Fibroblast of the aortic adventitia (primary cell): ENCODE measurements around the gene NTMT2. TPM values are rescaled to one million over a fixed set of nuclear protein-coding genes. Genes with fewer than 3 reads are reported as not detected.
"Not testable (repeated sequence)": the region's sequence is repeated elsewhere in the genome, so short reads cannot be mapped to it uniquely, and the experiment has no call there.

Source experiments
- DNase-seq: peaks from one replicate; pipeline ENCODE4 v3.0.0-alpha.2; 2010; ENCODE audit warnings: low read depth
- H3K4me3 ChIP-seq: 2 replicates; pipeline ENCODE4 v1.5.1; 2011; ENCODE audit warnings: low read depth, mild to moderate bottlenecking, control low read depth, low read length, moderate library complexity
- total RNA-seq: library from RNA; depleted of rRNA; stranded (reverse); fragments of >200 nt; gene quantifications from 2 replicates; pipeline ENCODE4 v1.2.3, GENCODE V29; 2012; ENCODE audit warnings: low replicate concordance
- TF ChIP-seq, protein P1 (sequence below): IDR thresholded peaks from 2 replicates; pipeline ENCODE4 v1.5.1; 2011; ENCODE audit warnings: mild to moderate bottlenecking, low read length, control low read depth, inconsistent platforms; ENCODE audit not compliant: insufficient read depth

The NTMT2 gene
- total RNA-seq, 1 donor = not detected

DNA sequence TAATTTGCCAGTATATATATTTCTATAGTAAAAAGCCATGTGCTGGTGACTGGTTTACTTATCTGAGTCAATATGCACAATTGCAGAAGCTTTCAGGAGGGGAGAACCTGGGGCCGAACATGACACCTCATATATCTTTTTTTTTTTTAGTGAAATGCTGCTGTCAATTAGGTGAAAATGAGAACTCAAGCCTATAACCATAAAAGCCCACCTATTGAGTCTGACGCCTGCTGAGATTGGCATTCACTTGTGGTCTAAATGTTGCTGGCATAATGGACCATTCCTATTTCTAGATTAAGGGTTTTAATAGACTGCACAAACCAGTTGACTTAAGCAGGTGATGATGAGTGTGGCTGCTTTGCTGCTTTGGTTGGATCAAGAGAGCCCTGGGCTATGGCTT, 10.8 kb downstream of the NTMT2 start:
- DNase-seq = no peak
- TF ChIP-seq, protein P1, sequence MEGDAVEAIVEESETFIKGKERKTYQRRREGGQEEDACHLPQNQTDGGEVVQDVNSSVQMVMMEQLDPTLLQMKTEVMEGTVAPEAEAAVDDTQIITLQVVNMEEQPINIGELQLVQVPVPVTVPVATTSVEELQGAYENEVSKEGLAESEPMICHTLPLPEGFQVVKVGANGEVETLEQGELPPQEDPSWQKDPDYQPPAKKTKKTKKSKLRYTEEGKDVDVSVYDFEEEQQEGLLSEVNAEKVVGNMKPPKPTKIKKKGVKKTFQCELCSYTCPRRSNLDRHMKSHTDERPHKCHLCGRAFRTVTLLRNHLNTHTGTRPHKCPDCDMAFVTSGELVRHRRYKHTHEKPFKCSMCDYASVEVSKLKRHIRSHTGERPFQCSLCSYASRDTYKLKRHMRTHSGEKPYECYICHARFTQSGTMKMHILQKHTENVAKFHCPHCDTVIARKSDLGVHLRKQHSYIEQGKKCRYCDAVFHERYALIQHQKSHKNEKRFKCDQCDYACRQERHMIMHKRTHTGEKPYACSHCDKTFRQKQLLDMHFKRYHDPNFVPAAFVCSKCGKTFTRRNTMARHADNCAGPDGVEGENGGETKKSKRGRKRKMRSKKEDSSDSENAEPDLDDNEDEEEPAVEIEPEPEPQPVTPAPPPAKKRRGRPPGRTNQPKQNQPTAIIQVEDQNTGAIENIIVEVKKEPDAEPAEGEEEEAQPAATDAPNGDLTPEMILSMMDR = no peak
- no peak overlapping the region for H3K4me3 ChIP-seq

DNA sequence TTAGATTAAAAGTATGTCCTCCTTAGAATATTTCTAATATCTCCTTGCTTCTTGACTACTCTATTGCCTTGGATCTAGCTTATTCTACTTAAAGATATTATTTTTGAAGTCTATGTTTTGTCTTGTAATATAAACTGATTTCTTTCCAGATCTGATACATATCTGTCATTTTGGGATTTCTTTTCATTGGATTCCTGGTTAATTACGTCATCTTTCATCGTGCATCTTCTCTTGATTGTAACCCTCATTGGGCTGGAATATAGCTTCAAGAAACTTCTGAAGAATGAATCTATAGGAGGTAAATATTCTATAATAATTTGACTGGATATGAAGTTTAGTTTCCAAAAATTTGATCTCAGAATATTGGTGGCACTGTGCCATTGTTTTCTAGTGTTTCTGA, 12.1 kb downstream of the NTMT2 start:
- H3K4me3 ChIP-seq = no peak overlapping the region
- no peak for DNase-seq
- TF ChIP-seq, protein P1 = no peak

DNA sequence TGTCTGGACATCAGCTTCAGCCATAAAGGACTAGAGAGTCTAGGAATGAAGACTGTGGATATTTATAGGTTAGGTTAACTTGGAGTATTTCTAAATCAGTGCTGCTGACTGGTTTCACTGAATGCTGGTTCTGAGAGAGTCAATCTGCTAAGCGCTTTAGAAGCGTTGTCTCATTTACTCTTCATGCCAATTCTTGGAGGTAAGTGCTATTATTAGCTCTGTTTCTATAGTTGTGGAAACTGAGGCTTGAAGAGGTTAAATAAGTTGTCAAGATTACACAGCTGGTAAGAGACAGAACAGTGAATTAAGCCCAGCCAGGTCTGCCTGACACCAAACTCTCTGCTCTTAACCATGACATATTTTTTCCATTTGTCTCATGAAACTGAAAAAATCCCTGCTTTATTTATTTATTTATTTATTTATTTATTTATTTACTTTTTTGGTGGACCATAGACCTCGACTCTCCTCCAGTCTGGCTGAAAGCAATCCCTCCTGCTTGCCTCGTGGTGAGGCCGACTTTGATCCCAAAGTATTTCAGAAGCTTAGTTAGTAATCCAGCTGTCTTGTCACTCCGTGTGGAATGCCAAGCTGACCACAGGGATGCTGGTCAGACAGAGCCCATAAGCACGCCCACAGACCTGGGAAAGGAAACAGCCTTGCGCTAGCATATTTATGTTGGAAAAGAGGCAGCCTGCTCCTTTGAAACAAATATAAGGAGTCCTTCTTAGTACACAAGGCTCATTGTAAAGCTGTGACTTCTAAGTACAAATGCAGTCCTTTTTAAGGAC, 16.9 kb downstream of the NTMT2 start:
- peak; percentile 93 for DNase-seq
- no peak overlapping the region for H3K4me3 ChIP-seq
- TF ChIP-seq, protein P1 = no peak

- DNase-seq = no peak
Observed at GRCh38 chr1:170164103-170164763, 18.5 kb downstream of the NTMT2 start.

GRCh38 chr1:170166518-170167180, 20.9 kb downstream of the NTMT2 start:
- no peak overlapping the region for H3K4me3 ChIP-seq
- no peak for DNase-seq
- TF ChIP-seq, protein P1 = no peak

More at GRCh38 chr1:170164103-170164763, 18.5 kb downstream of the NTMT2 start:
- no peak overlapping the region for H3K4me3 ChIP-seq
- TF ChIP-seq, protein P1 = no peak

GRCh38 chr1:170168265-170168664, 22.5 kb downstream of the NTMT2 start:
- no peak overlapping the region for H3K4me3 ChIP-seq
- DNase-seq = peak; percentile 67
- TF ChIP-seq, protein P1 = no peak

- not testable (repeated sequence) for H3K4me3 ChIP-seq, DNase-seq
Observed at GRCh38 chr1:170170513-170170912, 24.8 kb downstream of the NTMT2 start.
